Measurements from ENCODE around the gene MEPCE.
A peak's percentile ranks its signal among the peaks of the same experiment; 100 is the strongest.

Gene MEPCE

GRCh38 chr7:100418930-100419659 lies 10.5 kb upstream of the MEPCE start:
- no peak overlapping the region for H3K27ac ChIP-seq
- no peak for DNase-seq (ENCODE audit: low spot score)
- TF ChIP-seq, protein P1, sequence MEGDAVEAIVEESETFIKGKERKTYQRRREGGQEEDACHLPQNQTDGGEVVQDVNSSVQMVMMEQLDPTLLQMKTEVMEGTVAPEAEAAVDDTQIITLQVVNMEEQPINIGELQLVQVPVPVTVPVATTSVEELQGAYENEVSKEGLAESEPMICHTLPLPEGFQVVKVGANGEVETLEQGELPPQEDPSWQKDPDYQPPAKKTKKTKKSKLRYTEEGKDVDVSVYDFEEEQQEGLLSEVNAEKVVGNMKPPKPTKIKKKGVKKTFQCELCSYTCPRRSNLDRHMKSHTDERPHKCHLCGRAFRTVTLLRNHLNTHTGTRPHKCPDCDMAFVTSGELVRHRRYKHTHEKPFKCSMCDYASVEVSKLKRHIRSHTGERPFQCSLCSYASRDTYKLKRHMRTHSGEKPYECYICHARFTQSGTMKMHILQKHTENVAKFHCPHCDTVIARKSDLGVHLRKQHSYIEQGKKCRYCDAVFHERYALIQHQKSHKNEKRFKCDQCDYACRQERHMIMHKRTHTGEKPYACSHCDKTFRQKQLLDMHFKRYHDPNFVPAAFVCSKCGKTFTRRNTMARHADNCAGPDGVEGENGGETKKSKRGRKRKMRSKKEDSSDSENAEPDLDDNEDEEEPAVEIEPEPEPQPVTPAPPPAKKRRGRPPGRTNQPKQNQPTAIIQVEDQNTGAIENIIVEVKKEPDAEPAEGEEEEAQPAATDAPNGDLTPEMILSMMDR (conservative IDR thresholded peaks at IDR 0.05; ENCODE audit: low read depth): no peak
- POLR2A ChIA-PET (ENCODE audit: low non-redundant PET): interaction anchor here (0.7 to 1.5 kb wide), 2 partner anchors 10 to 121 kb away, joined by 3 to 5 read pairs; partner anchors contain the start of gene ZCWPW1
- CTCF ChIA-PET: interaction anchor here (0.6 to 1.4 kb wide), 2 partner anchors 11 to 243 kb away, joined by 3 to 5 read pairs; no protein-coding TSS in a partner anchor

- no peak for DNase-seq (ENCODE audit: low spot score)
- ChIA-PET POLR2A (ENCODE audit: low non-redundant PET) (interaction anchor here (1.5 kb wide), 1 partner anchor 9 kb away, joined by 3 read pairs; the partner anchor contains the start of gene ZCWPW1), CTCF (interaction anchor here (0.6 to 1.1 kb wide), 3 partner anchors 12 to 288 kb away, joined by 4 read pairs; no protein-coding TSS in a partner anchor)
- no peak overlapping the region for H3K27ac ChIP-seq
- TF ChIP-seq, protein P1 (conservative IDR thresholded peaks at IDR 0.05; ENCODE audit: low read depth): no peak
These were observed 9.9 kb upstream of the MEPCE start for GRCh38 chr7:100419660-100420226.

DNA sequence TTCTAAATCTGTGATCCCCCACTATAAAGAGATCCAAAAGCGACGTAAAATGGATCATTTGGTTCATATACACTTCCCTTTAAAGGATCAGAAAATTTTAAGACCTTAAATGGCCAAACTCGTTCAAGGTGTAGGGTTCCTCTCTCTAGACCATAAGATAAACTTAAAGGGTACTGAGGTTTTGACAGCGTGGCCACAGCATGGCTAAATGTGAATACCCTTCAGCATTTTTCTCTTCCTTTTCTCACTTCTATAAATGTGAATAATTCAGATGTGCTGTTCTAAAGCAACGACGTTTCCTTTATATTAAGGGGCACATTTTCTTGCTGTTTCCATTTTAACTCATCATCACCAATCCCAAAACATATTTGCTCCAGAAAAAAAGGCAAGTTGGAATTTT lies 6.3 kb upstream of the MEPCE start:
- H3K27ac ChIP-seq: no peak overlapping the region
- CTCF ChIA-PET: no interaction called here
- no peak for DNase-seq (ENCODE audit: low spot score)
- POLR2A ChIA-PET (ENCODE audit: low non-redundant PET): no interaction called here
- TF ChIP-seq, protein P1 (conservative IDR thresholded peaks at IDR 0.05; ENCODE audit: low read depth): no peak

GRCh38 chr7:100425347-100425746 lies 4.3 kb upstream of the MEPCE start:
- ChIA-PET CTCF (no interaction called here), POLR2A (ENCODE audit: low non-redundant PET) (no interaction called here)
- TF ChIP-seq, protein P1 (conservative IDR thresholded peaks at IDR 0.05; ENCODE audit: low read depth): no peak
- DNase-seq (ENCODE audit: low spot score): no peak
- H3K27ac ChIP-seq: no peak overlapping the region

- no peak for DNase-seq (ENCODE audit: low spot score)
- ChIA-PET POLR2A (ENCODE audit: low non-redundant PET) (no interaction called here), CTCF (no interaction called here)
- H3K27ac ChIP-seq: no peak overlapping the region
- TF ChIP-seq, protein P1 (conservative IDR thresholded peaks at IDR 0.05; ENCODE audit: low read depth): no peak
These were observed 3.1 kb upstream of the MEPCE start for GRCh38 chr7:100426516-100426915.

DNA sequence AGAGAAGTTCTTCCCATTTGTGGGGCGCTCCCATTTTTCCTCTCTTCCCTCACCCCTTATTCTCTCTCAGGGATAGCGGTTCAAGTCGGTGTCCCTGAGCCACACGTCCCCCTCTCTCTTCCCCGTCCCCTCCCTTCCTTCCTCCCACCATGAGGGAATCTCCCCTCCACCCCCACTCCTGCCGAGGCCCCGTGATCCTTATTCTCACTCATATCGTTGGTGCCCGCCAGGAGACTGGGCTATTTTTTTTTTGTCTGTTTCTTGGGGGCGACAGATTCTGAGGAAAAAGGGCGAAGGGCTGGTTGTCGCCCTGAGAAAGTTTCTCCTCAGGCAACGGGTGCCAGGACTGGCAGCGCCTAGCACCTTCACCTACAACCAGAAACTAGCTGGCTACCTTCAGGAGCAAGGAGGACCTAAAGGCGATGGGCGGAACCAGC lies 1.9 kb upstream of the MEPCE start:
- ChIA-PET CTCF (no interaction called here), POLR2A (ENCODE audit: low non-redundant PET) (interaction anchor here (0.7 to 1.2 kb wide), 3 partner anchors 270 to 452 kb away, joined by 3 to 4 read pairs (median 4); partner anchors contain the start of gene AZGP1)
- TF ChIP-seq, protein P1 (conservative IDR thresholded peaks at IDR 0.05; ENCODE audit: low read depth): no peak
- H3K27ac ChIP-seq: peak overlapping the region; percentile 95
- DNase-seq (ENCODE audit: low spot score): no peak

All from RWPE1 (cell line).